Thoracic aorta (tissue), 2 donors: ENCODE data around the gene PCGF5. TPM values are rescaled to one million over a fixed set of nuclear protein-coding genes. Genes with fewer than 3 reads are reported as not detected.

Experiments used
- ATAC-seq: fragments of 150-250 bp; one replicate; pipeline ENCODE4 v1.8.0; 2017; ENCODE audit warnings: low read depth; ENCODE audit not compliant: insufficient number of reproducible peaks, low FRiP score
- DNase-seq: peaks from one replicate; pipeline ENCODE4 v3.0.0-alpha.2; 2020; ENCODE audit warnings: low spot score
- H3K27ac ChIP-seq, 2 donors: fragments of 200-600 bp; sonication (generic); 1 replicate in 1 of 2; 2 replicates in 1 of 2; pipeline ENCODE4 v1.5.1; 2016; ENCODE audit warnings: mild to moderate bottlenecking in 2 of 2, moderate library complexity in 2 of 2
- H3K27me3 ChIP-seq: fragments of 200-600 bp; sonication (generic); replicated peaks from 2 replicates; pipeline ENCODE4 v1.6.0; 2016; ENCODE audit warnings: mild to moderate bottlenecking; ENCODE audit not compliant: insufficient read depth
- H3K36me3 ChIP-seq: fragments of 200-600 bp; sonication (generic); one replicate; pipeline ENCODE4 v1.5.1; 2016
- H3K4me1 ChIP-seq, 2 donors: fragments of 200-600 bp; sonication (generic); 1 replicate in 1 of 2; 2 replicates in 1 of 2; pipeline versions ENCODE4 v1.5.1 to v1.6.0; 2016; ENCODE audit warnings: low read depth in 2 of 2, mild to moderate bottlenecking in 1 of 2; ENCODE audit not compliant: control insufficient read depth in 1 of 2
- H3K4me3 ChIP-seq: fragments of 200-600 bp; sonication (generic); 2 replicates; pipeline ENCODE4 v1.5.1; 2016; ENCODE audit warnings: mild to moderate bottlenecking
- H3K9me3 ChIP-seq: fragments of 200-600 bp; sonication (generic); 2 replicates; pipeline ENCODE4 v1.5.1; 2016
- total RNA-seq, 2 donors: library from RNA; depleted of rRNA; stranded (reverse); fragments of >200 nt; gene quantifications; one replicate each; pipeline versions ENCODE4 v1.1.0 to v1.2.3, GENCODE V29; 2016
- TF ChIP-seq, protein P1 (sequence below): fragments of 200-600 bp; sonication (generic); IDR thresholded peaks from one replicate; pipeline ENCODE4 v1.5.1; 2019; ENCODE audit warnings: antibody characterized with exemption

PCGF5 gene
- total RNA-seq, 2 donors from 2014 or later: 111 to 175 TPM

DNA sequence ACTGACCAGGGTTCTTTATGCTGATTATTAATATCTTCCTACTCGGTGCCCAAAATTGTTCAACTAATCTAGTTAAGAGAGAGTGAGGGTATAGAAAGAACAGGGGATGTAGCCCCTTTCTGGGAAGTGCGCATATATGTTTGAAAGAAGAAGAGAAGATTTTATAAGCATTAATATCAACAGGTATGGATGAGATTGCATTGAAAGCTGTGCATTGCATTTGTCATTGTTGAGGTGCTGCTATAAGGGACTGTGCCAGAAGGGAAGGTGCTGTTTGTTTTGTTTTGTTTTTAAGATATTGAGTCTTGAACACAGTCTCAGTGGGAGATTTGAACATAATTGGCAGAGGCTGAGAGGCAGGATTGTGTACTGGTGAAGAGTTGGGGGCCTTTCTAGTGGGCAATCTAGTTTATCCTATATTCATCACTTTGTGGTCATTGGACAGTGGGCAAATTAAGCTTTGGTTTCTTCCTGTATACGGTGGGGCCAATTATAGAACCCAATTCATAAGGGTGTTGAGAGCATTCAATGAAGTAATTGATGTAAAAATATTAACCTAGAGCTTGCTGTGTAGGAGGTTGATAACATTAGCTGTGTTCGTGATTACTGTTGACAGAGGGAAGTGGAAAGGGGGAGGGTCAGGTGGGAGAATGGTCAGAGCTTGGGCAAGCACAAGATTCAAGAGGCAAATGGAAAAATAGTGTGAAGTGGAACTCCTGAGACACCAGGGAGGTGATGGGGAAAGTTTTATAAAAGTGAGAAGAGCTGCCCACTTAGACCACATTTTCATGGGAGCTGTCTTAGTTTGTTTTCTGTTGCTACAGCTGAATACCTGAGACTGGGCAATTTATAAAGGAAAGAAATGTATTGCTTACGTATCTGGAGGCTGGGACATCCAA lies 19.9 kb upstream of the PCGF5 start:
- no peak overlapping the region for H3K4me3 ChIP-seq
- H3K36me3 ChIP-seq: no peaks in the 10 kb centered on the region
- peaks cover 48 to 84% of the 10 kb centered on the region in 2 donors for H3K4me1 ChIP-seq
- no peak for ATAC-seq
- TF ChIP-seq, protein P1, sequence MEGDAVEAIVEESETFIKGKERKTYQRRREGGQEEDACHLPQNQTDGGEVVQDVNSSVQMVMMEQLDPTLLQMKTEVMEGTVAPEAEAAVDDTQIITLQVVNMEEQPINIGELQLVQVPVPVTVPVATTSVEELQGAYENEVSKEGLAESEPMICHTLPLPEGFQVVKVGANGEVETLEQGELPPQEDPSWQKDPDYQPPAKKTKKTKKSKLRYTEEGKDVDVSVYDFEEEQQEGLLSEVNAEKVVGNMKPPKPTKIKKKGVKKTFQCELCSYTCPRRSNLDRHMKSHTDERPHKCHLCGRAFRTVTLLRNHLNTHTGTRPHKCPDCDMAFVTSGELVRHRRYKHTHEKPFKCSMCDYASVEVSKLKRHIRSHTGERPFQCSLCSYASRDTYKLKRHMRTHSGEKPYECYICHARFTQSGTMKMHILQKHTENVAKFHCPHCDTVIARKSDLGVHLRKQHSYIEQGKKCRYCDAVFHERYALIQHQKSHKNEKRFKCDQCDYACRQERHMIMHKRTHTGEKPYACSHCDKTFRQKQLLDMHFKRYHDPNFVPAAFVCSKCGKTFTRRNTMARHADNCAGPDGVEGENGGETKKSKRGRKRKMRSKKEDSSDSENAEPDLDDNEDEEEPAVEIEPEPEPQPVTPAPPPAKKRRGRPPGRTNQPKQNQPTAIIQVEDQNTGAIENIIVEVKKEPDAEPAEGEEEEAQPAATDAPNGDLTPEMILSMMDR: no peak
- no peak for DNase-seq
- H3K27ac ChIP-seq: peak overlapping the region in 1 of 2 donors; percentile 29
- H3K27me3 ChIP-seq: no peaks in the 10 kb centered on the region
- no peaks in the 10 kb centered on the region for H3K9me3 ChIP-seq

DNA sequence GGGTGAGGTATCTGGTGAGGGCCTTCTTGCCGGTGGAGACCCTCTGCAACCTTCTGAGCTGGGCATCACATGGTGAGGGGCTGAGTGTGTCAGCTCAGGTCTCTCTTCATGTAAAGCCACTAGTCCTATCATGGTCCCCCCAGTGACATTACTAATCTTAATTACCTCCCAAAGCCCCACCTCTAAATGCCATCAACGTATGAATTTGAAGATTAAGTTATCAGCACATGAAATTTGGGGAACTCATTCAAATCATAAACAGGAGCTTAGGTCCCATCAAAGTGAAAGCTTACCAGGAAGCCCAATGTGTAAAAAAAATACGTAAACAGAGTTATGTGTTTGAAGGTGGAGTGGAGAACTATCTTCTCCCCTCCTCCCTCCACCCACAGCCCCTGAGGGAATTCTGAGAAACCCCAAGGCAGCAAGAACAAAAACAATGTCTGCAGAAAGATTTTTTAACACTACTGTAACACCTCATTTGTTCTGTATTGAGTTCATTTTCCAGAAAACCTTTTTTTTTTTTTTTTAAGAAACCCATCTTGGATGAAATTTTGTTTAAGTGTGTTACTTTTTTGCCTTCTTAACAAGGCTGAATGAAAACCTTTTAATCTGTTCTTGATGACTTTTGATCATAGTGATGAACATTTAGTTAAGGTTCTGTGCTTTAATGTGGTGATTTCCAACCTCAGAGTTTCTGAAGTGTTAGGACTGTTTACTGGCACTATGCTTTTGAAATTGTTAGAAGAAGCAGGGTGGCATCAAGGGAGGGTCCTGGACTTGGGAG lies 19.1 kb upstream of the PCGF5 start:
- no peak for ATAC-seq
- H3K4me1 ChIP-seq: peaks cover 48 to 87% of the 10 kb centered on the region in 2 donors
- H3K27ac ChIP-seq: peak overlapping the region; percentile 1 to 23

DNA sequence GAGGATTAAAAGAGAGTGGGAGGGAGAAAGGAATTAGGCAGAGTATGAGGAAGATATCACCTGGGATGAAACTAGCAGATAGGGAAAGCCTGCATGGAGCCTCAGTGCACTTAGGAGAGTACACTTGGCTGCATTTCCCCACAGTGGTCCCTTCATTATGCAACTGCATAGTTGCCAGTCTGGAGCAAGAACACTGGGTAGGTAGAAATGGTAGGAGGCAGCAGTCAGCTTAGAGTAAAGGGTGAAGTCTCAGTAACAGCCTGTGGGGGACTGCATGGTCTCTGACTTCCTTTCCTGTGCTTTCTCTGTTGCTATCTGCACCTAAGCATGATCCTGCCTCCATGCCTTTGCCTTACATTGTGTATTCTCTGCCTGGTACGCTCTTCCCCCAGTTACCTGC lies 14.0 kb upstream of the PCGF5 start:
- no peak for ATAC-seq
- DNase-seq: no peak
- H3K4me3 ChIP-seq: no peak overlapping the region
- H3K4me1 ChIP-seq: peaks cover 18 to 65% of the 10 kb centered on the region in 2 donors
- H3K27me3 ChIP-seq: no peaks in the 10 kb centered on the region
- no peaks in the 10 kb centered on the region for H3K36me3 ChIP-seq
- TF ChIP-seq, protein P1: no peak
- H3K27ac ChIP-seq: no peak overlapping the region
- H3K9me3 ChIP-seq: no peaks in the 10 kb centered on the region

More for the DNA sequence above, 19.1 kb upstream of the PCGF5 start:
- Histone ChIP-seq H3K36me3 (no peaks in the 10 kb centered on the region), H3K4me3 (no peak overlapping the region), H3K27me3 (no peaks in the 10 kb centered on the region), H3K9me3 (no peaks in the 10 kb centered on the region)
- no peak for DNase-seq
- TF ChIP-seq, protein P1: no peak

DNA sequence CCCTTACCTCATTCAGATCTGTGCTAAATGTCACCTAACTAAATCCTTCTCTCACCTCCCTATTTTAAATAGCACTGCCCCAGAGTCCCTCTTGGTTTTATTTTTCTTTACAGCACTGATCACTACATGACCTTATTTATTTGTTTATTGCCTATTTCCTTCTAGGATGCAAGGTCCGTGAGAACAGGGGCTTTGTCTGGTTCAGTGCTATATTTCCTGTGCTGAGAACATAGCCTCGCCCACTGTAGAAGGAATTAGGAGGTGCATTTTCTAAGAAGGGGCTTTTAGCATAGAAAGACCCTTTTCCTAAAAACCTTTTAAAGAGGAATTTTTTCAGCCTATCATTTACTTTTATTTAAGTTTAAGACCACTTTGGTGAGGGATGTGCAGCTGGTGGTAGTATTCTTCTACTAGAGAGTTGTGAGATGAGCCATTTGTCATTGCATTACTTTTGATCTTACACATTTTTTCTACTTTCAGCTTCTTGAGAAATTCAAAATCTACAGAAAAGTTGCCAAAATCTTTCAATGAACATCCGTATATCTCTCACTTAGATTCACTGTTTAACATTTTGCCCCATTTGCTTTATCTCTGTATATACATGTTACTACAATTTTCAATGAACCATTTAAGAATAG lies 13.5 kb upstream of the PCGF5 start:
- Histone ChIP-seq H3K36me3 (no peaks in the 10 kb centered on the region), H3K4me1 (peaks cover 13 to 64% of the 10 kb centered on the region in 2 donors), H3K27ac (no peak overlapping the region), H3K4me3 (no peak overlapping the region), H3K9me3 (no peaks in the 10 kb centered on the region), H3K27me3 (no peaks in the 10 kb centered on the region)
- no peak for ATAC-seq
- no peak for DNase-seq
- TF ChIP-seq, protein P1: no peak

DNA sequence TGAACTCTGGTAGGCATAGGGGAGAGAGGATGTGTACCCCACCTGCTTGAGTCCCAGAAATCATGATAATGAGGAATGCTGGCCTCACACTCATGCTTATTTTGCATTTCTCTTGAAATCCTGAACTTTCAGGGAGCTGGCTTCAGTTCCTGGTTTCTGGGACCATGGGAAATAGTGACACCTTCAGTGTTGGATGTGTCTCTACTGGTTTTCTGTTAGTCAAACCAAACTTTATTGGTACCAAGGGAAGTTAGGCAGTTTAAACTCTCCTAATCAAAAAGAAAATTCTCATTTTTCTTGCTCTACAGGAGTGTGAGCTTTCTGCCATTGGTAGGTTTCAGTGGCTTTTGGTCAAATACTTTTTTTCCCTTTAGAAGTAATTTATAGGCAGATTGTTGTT lies 11.8 kb upstream of the PCGF5 start:
- TF ChIP-seq, protein P1: no peak
- ATAC-seq: no peak
- no peak for DNase-seq
- no peaks in the 10 kb centered on the region for H3K27me3 ChIP-seq
- H3K4me3 ChIP-seq: no peak overlapping the region
- peaks cover 10 to 49% of the 10 kb centered on the region in 2 donors for H3K4me1 ChIP-seq
- no peaks in the 10 kb centered on the region for H3K36me3 ChIP-seq
- H3K9me3 ChIP-seq: no peaks in the 10 kb centered on the region
- no peak overlapping the region for H3K27ac ChIP-seq
